HAP-1 (cell line): ENCODE results near the gene EPHB4.

Experiments used
- DNase-seq, 2 experiments: peaks; one replicate each; pipeline ENCODE4 v3.0.0-alpha.2; 2016 to 2020; ENCODE audit warnings: low spot score in 2 of 2
- H3K27me3 ChIP-seq: fragments of 250-450 bp; sonication (Bioruptor Pico); 2 replicates; pipeline ENCODE4 v1.5.1; 2020; ENCODE audit warnings: low read depth, mild to moderate bottlenecking, moderate library complexity
- H3K36me3 ChIP-seq: fragments of 250-450 bp; sonication (Bioruptor Pico); replicated peaks from 2 replicates; pipeline ENCODE4 v1.5.1; 2020; ENCODE audit warnings: mild to moderate bottlenecking
- H3K4me1 ChIP-seq: fragments of 250-450 bp; sonication (Bioruptor Pico); 2 replicates; pipeline ENCODE4 v1.5.1; 2020; ENCODE audit warnings: mild to moderate bottlenecking
- H3K4me3 ChIP-seq: fragments of 250-450 bp; sonication (Bioruptor Pico); 2 replicates; pipeline ENCODE4 v1.5.1; 2020; ENCODE audit warnings: mild to moderate bottlenecking, moderate library complexity
- H3K9me3 ChIP-seq: fragments of 250-450 bp; sonication (Bioruptor Pico); 2 replicates; pipeline ENCODE4 v1.5.1; 2020; ENCODE audit warnings: mild to moderate bottlenecking, moderate library complexity
- in situ Hi-C: fragments of 300-500 bp; cut with MboI; formaldehyde crosslinking; loops from 3 replicates; pipeline ENCODE4 v1.14.3; 2020; ENCODE audit warnings: low sequenced_read_pairs, inconsistent platforms, mixed read lengths

Gene EPHB4

GRCh38 chr7:100827330-100828226 is at the start of gene EPHB4:
Gene EPHB4, minus strand, starts transcription at chr7:100827523. Its CDS starts 493 bp downstream, at chr7:100827030.
- Histone ChIP-seq H3K9me3 (no peaks in the 10 kb centered on the region), H3K4me3 (peak within 1 kb of the TSS; percentile 76), H3K36me3 (peaks cover 15% of the 10 kb centered on the region), H3K4me1 (peaks cover 6% of the 10 kb centered on the region; the same call in 1 of the 2 replicates), H3K27me3 (no peaks in the 10 kb centered on the region)
- in situ Hi-C loops = no loop called here
- peak; percentile 92 to 95 for DNase-seq

- peak in 1 of 2 experiments; percentile 49 for DNase-seq
- Histone ChIP-seq H3K36me3 (peaks cover 84% of the 10 kb centered on the region), H3K27me3 (no peaks in the 10 kb centered on the region), H3K4me3 (peak overlapping the region; percentile 97), H3K4me1 (peaks cover 8% of the 10 kb centered on the region), H3K9me3 (no peaks in the 10 kb centered on the region)
- in situ Hi-C loops = no loop called here
These were observed 48.0 kb upstream of the EPHB4 start for GRCh38 chr7:100875356-100875751.

- Histone ChIP-seq H3K4me3 (peak within 1 kb of the TSS; percentile 97), H3K36me3 (peaks cover 84% of the 10 kb centered on the region), H3K27me3 (no peaks in the 10 kb centered on the region), H3K4me1 (peaks cover 8% of the 10 kb centered on the region), H3K9me3 (no peaks in the 10 kb centered on the region)
- in situ Hi-C loops = no loop called here
- DNase-seq = peak; percentile 97 to 99
These were observed 47.4 kb upstream of the EPHB4 start, which contains the start of gene SRRT for GRCh38 chr7:100874577-100875355. Gene SRRT, plus strand, starts transcription at chr7:100875103. Its CDS starts 488 bp downstream, at chr7:100875591.

GRCh38 chr7:100874300-100874576 is 46.9 kb upstream of the EPHB4 start:
- H3K4me1 ChIP-seq = peaks cover 8% of the 10 kb centered on the region
- H3K27me3 ChIP-seq = no peaks in the 10 kb centered on the region
- H3K4me3 ChIP-seq = peak overlapping the region; percentile 97
- in situ Hi-C loops = no loop called here
- no peak for DNase-seq
- no peaks in the 10 kb centered on the region for H3K9me3 ChIP-seq
- peaks cover 82% of the 10 kb centered on the region for H3K36me3 ChIP-seq

DNA sequence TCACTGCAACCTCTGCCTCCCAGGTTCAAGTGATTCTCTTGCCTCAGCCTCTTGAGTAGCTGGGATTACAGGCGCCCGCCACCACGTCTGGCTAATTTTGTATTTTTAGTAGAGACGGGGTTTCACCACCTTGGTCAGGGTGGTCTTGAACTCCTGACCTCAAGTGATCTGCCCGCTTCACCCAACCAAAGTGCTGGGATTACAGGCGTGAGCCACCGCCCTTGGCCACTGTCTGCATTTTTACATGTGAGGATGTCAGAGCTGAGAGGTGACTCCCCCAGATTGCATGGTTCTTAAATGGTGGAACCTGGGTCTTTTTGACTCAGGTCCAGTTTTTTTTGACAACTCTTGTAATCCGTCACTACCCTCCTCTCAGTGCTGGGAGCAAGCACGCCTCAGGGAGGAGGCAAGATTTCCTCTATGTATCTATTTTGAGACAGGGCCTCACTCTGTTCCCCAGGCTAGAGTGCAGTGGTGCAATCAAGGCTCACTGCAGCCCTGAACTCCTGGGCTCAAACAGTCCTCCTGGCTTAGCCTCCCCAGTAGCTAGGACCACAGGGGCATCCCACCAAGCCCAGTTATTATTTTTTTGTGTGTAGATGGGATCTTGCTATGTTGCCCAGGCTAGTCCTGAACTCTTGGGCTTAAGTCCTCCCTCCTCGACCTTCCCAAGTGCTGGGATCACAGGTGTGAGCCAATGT is 46.4 kb upstream of the EPHB4 start:
- Histone ChIP-seq H3K4me3 (peak overlapping the region; percentile 97), H3K9me3 (no peaks in the 10 kb centered on the region), H3K36me3 (peaks cover 82% of the 10 kb centered on the region), H3K4me1 (peaks cover 8% of the 10 kb centered on the region), H3K27me3 (no peaks in the 10 kb centered on the region)
- in situ Hi-C loops = no loop called here
- no peak for DNase-seq

DNA sequence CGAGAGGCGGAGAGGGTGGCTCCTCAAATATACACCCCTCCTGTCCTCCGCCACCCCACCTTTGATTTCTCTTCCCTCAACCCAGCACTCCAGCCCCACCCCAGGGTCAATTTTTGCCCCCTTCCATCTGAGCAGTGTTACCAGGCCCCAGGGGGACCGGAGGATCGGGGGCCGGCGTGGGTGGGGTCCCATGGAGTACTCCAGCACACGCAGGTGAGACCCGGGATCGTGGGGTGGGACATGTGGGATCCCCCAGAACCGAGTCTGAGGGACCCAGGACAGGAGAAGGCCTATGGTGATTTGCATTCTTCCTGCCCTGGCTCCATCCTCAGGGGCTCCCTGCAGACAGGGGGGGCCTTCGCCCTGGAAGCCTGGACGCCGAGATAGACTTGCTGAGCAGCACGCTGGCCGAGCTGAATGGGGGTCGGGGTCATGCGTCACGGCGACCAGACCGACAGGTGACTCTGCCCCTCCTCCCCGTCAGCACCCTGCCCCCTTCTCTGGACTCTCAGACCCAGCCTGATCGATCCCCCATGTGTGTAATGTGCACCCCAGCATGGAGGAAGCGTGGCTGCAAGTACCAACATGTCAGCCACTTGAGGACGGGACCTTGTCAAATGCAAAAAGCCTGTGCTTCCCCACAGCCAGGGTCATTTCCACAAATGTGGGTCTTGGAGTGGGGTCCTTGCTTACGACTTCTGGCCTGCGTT is 40.6 kb upstream of the EPHB4 start:
- H3K36me3 ChIP-seq = peaks cover 38% of the 10 kb centered on the region
- H3K9me3 ChIP-seq = no peaks in the 10 kb centered on the region
- peaks cover 9% of the 10 kb centered on the region for H3K4me1 ChIP-seq
- in situ Hi-C loops = no loop called here
- DNase-seq = no peak
- H3K27me3 ChIP-seq = no peaks in the 10 kb centered on the region
- peak overlapping the region; percentile 68 for H3K4me3 ChIP-seq

DNA sequence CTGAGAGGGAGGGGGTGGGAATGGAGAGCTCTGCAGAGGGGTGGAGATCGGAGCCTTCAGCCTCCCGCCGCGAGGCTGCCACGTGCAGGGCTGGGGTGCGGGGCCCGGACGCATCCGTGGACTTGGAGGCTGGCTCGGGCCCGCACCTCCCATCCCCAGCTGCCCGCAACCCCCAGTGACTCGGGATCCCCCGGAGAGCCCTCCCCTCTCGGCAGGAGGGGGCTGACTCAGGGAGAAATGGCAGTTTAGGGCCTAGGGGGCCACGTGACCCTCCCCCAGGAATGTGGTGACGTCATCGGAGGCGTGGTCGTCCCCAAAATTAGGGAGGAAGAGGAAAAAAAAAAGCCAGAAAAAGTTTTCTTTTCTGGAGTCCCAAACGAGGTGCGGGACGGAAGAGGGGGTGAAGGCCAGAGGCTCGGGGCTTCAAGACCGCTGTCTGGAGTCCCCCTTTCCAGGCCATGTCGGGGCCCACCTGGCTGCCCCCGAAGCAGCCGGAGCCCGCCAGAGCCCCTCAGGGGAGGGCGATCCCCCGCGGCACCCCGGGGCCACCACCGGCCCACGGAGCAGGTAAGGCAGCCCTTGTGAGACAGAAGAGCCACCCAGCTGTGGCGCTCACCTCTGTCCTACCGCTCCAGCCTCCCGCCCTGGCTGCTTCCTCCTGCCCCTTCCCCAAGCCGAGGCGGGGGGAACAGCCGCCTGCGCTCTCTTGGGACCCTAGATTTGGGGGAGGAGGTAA is 39.9 kb upstream of the EPHB4 start, which contains the start of gene TRIP6:
Gene TRIP6, plus strand, starts transcription at position 348 of the 736 bp plus-strand sequence. Its CDS starts 111 bp downstream, at position 459.
- in situ Hi-C loops = no loop called here
- Histone ChIP-seq H3K9me3 (no peaks in the 10 kb centered on the region), H3K27me3 (no peaks in the 10 kb centered on the region), H3K4me1 (peaks cover 9% of the 10 kb centered on the region), H3K36me3 (peaks cover 33% of the 10 kb centered on the region), H3K4me3 (peak within 1 kb of the TSS; percentile 68)
- DNase-seq = peak; percentile 70 to 94

DNA sequence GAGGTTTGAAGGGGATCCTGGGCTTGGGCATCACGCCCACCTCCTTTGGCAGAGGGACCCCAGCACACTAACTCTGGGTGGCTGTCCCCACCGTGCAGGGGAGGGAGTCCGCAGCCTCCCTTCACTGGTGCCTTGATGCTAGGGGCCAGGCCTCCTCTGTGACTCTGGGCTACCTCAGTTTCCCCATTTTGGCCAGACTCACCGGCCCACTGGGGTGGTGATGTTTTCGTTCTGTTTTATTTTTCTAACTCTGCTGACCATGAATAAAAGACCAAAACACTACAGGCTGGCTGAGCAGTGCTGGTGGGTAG is 39.4 kb upstream of the EPHB4 start:
- Histone ChIP-seq H3K4me1 (peaks cover 9% of the 10 kb centered on the region), H3K9me3 (no peaks in the 10 kb centered on the region), H3K36me3 (peaks cover 30% of the 10 kb centered on the region), H3K27me3 (no peaks in the 10 kb centered on the region), H3K4me3 (peak overlapping the region; percentile 68)
- in situ Hi-C loops = no loop called here
- DNase-seq = no peak

DNA sequence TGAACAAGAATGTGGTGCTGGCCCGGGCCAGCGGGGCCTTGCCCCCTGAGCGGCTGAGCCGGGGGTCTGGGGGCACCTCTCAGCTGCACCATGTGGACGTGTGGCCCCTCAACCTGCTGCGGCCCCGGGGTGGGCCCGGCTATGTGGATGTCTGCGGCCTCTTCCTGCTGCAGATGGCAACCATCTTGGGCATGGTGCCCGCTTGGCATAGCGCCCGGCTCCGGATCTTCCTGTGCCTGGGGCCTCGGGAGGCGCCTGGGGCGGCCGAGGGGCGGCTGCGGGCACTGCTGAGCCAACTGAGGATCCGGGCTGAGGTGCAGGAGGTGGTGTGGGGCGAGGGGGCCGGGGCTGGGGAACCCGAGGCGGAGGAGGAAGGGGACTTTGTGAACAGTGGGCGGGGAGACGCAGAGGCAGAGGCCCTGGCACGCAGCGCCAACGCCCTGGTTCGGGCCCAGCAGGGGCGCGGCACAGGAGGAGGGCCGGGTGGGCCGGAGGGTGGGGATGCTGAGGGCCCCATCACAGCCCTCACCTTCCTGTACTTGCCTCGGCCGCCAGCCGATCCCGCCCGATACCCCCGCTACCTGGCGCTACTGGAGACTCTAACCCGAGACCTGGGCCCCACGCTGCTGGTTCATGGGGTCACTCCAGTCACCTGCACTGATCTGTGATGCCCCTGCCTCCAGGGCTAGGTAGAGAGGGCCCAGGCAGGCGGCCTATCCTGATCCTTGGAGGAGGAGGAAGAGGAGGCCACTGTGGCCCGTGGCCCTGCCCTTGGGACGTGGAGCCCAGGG is 38.8 kb upstream of the EPHB4 start:
- Histone ChIP-seq H3K27me3 (no peaks in the 10 kb centered on the region), H3K4me1 (peaks cover 9% of the 10 kb centered on the region), H3K36me3 (peaks cover 25% of the 10 kb centered on the region), H3K9me3 (no peaks in the 10 kb centered on the region), H3K4me3 (no peak overlapping the region)
- in situ Hi-C loops = no loop called here
- DNase-seq = no peak

DNA sequence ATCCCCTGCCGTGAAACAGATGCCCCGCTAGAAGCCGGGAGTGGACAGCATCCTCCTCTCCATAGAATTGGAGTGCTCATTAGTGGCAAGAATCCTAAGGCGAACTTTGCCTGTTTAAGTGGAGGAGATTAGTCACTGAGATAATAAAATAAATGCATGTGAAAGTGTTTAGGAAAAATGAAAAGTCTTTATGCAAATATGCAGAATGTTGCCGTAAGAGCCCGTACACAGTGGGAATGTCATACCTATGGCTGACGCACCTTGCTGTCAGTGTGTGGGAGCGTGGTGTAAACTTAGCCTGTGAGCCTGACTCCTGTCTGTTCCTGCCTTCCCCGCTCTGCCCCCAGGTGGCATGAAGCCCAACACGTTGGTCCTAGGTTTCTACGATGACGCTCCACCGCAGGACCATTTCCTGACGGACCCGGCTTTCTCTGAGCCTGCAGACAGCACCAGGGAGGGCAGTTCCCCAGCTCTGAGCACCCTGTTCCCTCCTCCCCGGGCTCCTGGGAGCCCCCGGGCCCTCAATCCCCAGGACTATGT is 38.1 kb upstream of the EPHB4 start:
- Histone ChIP-seq H3K27me3 (no peaks in the 10 kb centered on the region), H3K4me3 (no peak overlapping the region), H3K9me3 (no peaks in the 10 kb centered on the region), H3K4me1 (peaks cover 9% of the 10 kb centered on the region), H3K36me3 (peaks cover 18% of the 10 kb centered on the region)
- in situ Hi-C loops = no loop called here
- DNase-seq = no peak

- Histone ChIP-seq H3K27me3 (no peaks in the 10 kb centered on the region), H3K36me3 (peaks cover 11% of the 10 kb centered on the region), H3K4me3 (no peak overlapping the region), H3K9me3 (no peaks in the 10 kb centered on the region), H3K4me1 (peaks cover 9% of the 10 kb centered on the region)
- no peak for DNase-seq
- in situ Hi-C loops = no loop called here
These were observed 37.0 kb upstream of the EPHB4 start for GRCh38 chr7:100864263-100864845.
